Activated CD8-positive, alpha-beta memory T cell treated with anti-CD3 and anti-CD28 coated beads, Interleukin-2, amount 50 U/mL, for 48 hours (primary cell): ENCODE measurements around the gene TRIM56.
"Not testable (repeated sequence)": the region's sequence is repeated elsewhere in the genome, so short reads cannot be mapped to it uniquely, and the experiment has no call there.

ENCODE experiments used
- DNase-seq: peaks from one replicate; pipeline ENCODE4 v3.0.0-alpha.2; 2020

The TRIM56 gene

GRCh38 chr7:101085162-101085964, at the start of gene TRIM56:
Gene TRIM56 (plus strand): TSS chr7:101085481. CDS start chr7:101087313, 1,832 bp downstream.
- peak; percentile 85 for DNase-seq

GRCh38 chr7:101035941-101036340, 49.3 kb upstream of the TRIM56 start:
- no peak for DNase-seq

GRCh38 chr7:101041283-101041682, 44.0 kb upstream of the TRIM56 start:
- not testable (repeated sequence) for DNase-seq

GRCh38 chr7:101058355-101058754, 26.9 kb upstream of the TRIM56 start:
- peak; percentile 86 for DNase-seq

- DNase-seq = no peak
These were observed 25.7 kb upstream of the TRIM56 start for GRCh38 chr7:101059620-101059942.

GRCh38 chr7:101060992-101061391, 24.3 kb upstream of the TRIM56 start:
- DNase-seq = no peak

- DNase-seq = not testable (repeated sequence)
These were observed 21.1 kb upstream of the TRIM56 start for GRCh38 chr7:101064176-101064550.

- DNase-seq = not testable (repeated sequence)
These were observed 20.1 kb upstream of the TRIM56 start for GRCh38 chr7:101065162-101065561.

GRCh38 chr7:101066141-101066832, 19.0 kb upstream of the TRIM56 start:
- no peak for DNase-seq

GRCh38 chr7:101066833-101067177, 18.5 kb upstream of the TRIM56 start:
- no peak for DNase-seq

GRCh38 chr7:101068401-101068800, 16.9 kb upstream of the TRIM56 start:
- DNase-seq = no peak

GRCh38 chr7:101071362-101072104, 13.7 kb upstream of the TRIM56 start:
- DNase-seq = not testable (repeated sequence)

- DNase-seq = no peak
These were observed 9.6 kb upstream of the TRIM56 start for GRCh38 chr7:101075646-101076045.

- not testable (repeated sequence) for DNase-seq
These were observed 9.1 kb upstream of the TRIM56 start for GRCh38 chr7:101076183-101076582.

GRCh38 chr7:101077303-101078086, 7.8 kb upstream of the TRIM56 start:
- DNase-seq = peak; percentile 92

GRCh38 chr7:101081432-101081831, 3.8 kb upstream of the TRIM56 start:
- no peak for DNase-seq

- DNase-seq = no peak
These were observed 468 bp upstream of the TRIM56 start for GRCh38 chr7:101084865-101085161.

- no peak for DNase-seq
These were observed 2.2 kb downstream of the TRIM56 start for GRCh38 chr7:101087334-101088068.

- no peak for DNase-seq
These were observed 2.8 kb downstream of the TRIM56 start for GRCh38 chr7:101088069-101088425.

GRCh38 chr7:101088858-101089529, 3.7 kb downstream of the TRIM56 start:
- no peak for DNase-seq

- DNase-seq = no peak
These were observed 4.6 kb downstream of the TRIM56 start for GRCh38 chr7:101089876-101090275.
